ENCODE measurements around the gene RERE.

Gene RERE

DNA sequence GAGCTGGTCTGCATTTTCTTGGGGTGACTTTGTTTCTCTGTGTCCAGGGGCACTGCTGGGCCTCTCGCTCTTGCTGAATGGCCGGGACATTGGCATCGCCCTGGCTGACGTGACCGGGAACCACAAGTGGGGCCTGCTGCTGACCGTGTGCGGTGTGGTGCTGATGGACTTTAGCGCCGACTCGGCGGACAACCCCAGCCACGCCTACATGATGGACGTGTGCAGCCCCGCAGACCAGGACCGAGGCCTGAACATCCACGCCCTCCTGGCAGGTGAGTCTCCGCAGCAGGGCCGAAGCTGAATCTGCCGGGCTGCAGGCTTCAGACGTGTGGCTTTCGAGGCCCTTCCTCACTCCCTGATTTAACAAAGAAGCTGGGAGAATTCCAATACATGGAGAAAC, 491.7 kb downstream of the RERE start:
- no peak overlapping the region for H3K4me3 ChIP-seq (ENCODE audit: low read depth, low read length)
- H3K36me3 ChIP-seq (ENCODE audit: control insufficient read depth in 2 of 2, insufficient read depth in 1 of 2, low read length in 2 of 2) = no peaks in the 10 kb centered on the region
- CTCF ChIA-PET = interaction anchor here (0.6 kb wide), 1 partner anchor 46 kb away, joined by 3 read pairs; no protein-coding TSS in a partner anchor
- TF ChIP-seq ZNF335 (tag by site-specific recombination; conservative IDR thresholded peaks at IDR 0.05) (no peak), ZBTB7A (tag by site-specific recombination; IDR thresholded peaks at IDR 0.05; ENCODE audit: low read depth) (no peak), SETDB1 (IDR thresholded peaks at IDR 0.05; ENCODE audit: insufficient read length, low read length) (no peak), ZNF560 (tag by site-specific recombination; IDR thresholded peaks at IDR 0.05; ENCODE audit: borderline replicate concordance) (no peak), ZNF654 (tag by site-specific recombination; IDR thresholded peaks at IDR 0.05; ENCODE audit: low read depth) (no peak), ZNF660 (tag by site-specific recombination; IDR thresholded peaks at IDR 0.05) (no peak), ZNF510 (tag by site-specific recombination; IDR thresholded peaks at IDR 0.05; ENCODE audit: insufficient replicate concordance) (no peak), ZNF555 (tag by site-specific recombination; conservative IDR thresholded peaks at IDR 0.05) (no peak)
- TF ChIP-seq, protein P1, sequence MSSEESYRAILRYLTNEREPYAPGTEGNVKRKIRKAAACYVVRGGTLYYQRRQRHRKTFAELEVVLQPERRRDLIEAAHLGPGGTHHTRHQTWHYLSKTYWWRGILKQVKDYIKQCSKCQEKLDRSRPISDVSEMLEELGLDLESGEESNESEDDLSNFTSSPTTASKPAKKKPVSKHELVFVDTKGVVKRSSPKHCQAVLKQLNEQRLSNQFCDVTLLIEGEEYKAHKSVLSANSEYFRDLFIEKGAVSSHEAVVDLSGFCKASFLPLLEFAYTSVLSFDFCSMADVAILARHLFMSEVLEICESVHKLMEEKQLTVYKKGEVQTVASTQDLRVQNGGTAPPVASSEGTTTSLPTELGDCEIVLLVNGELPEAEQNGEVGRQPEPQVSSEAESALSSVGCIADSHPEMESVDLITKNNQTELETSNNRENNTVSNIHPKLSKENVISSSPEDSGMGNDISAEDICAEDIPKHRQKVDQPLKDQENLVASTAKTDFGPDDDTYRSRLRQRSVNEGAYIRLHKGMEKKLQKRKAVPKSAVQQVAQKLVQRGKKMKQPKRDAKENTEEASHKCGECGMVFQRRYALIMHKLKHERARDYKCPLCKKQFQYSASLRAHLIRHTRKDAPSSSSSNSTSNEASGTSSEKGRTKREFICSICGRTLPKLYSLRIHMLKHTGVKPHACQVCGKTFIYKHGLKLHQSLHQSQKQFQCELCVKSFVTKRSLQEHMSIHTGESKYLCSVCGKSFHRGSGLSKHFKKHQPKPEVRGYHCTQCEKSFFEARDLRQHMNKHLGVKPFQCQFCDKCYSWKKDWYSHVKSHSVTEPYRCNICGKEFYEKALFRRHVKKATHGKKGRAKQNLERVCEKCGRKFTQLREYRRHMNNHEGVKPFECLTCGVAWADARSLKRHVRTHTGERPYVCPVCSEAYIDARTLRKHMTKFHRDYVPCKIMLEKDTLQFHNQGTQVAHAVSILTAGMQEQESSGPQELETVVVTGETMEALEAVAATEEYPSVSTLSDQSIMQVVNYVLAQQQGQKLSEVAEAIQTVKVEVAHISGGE (tag by site-specific recombination; conservative IDR thresholded peaks at IDR 0.05; ENCODE audit: low read depth) = no peak
- TF ChIP-seq, protein P2, sequence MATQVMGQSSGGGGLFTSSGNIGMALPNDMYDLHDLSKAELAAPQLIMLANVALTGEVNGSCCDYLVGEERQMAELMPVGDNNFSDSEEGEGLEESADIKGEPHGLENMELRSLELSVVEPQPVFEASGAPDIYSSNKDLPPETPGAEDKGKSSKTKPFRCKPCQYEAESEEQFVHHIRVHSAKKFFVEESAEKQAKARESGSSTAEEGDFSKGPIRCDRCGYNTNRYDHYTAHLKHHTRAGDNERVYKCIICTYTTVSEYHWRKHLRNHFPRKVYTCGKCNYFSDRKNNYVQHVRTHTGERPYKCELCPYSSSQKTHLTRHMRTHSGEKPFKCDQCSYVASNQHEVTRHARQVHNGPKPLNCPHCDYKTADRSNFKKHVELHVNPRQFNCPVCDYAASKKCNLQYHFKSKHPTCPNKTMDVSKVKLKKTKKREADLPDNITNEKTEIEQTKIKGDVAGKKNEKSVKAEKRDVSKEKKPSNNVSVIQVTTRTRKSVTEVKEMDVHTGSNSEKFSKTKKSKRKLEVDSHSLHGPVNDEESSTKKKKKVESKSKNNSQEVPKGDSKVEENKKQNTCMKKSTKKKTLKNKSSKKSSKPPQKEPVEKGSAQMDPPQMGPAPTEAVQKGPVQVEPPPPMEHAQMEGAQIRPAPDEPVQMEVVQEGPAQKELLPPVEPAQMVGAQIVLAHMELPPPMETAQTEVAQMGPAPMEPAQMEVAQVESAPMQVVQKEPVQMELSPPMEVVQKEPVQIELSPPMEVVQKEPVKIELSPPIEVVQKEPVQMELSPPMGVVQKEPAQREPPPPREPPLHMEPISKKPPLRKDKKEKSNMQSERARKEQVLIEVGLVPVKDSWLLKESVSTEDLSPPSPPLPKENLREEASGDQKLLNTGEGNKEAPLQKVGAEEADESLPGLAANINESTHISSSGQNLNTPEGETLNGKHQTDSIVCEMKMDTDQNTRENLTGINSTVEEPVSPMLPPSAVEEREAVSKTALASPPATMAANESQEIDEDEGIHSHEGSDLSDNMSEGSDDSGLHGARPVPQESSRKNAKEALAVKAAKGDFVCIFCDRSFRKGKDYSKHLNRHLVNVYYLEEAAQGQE (tag by site-specific recombination; IDR thresholded peaks at IDR 0.05) = no peak
- POLR2A ChIA-PET = no interaction called here
- no peaks in the 10 kb centered on the region for H3K9me3 ChIP-seq (ENCODE audit: control insufficient read depth, insufficient read depth, low read depth, low read length)
- no peaks in the 10 kb centered on the region for H3K4me1 ChIP-seq (ENCODE audit: control insufficient read depth, insufficient read depth, low read length)
- H3K27ac ChIP-seq (ENCODE audit: extremely low read depth, low read depth, low read length) = no peak overlapping the region

DNA sequence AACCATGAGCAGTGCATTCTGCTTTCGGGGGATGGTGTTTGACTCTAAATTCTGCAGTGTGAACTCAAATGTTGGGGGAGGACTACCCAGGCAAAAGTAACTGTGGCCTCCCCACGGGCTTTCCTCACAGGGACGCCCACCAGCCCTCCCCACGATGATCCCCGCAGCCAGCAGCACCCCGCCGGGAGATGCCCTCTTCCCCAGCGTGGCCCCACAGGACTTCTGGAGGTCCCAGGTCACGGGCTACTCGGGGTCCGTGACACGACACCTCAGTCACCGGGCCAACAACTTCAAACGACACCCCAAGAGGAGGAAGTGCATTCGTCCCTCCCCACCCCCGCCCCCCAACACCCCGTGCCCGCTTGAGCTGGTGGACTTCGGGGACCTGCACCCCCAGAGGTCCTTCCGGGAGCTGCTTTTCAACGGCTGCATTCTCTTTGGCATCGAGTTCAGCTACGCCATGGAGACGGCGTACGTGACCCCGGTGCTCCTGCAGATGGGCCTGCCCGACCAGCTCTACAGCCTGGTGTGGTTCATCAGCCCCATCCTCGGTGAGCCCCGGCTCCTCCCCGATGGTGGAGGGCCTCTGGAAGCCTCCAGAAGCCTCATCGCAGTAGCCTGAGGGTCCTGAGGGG, 493.1 kb downstream of the RERE start:
- no peak overlapping the region for H3K4me3 ChIP-seq (ENCODE audit: low read depth, low read length)
- H3K36me3 ChIP-seq (ENCODE audit: control insufficient read depth in 2 of 2, insufficient read depth in 1 of 2, low read length in 2 of 2) = no peaks in the 10 kb centered on the region
- TF ChIP-seq GLIS1 (tag by site-specific recombination; IDR thresholded peaks at IDR 0.05) (no peak), ZNF266 (tag by site-specific recombination; IDR thresholded peaks at IDR 0.05; ENCODE audit: low read depth) (no peak)
- H3K4me1 ChIP-seq (ENCODE audit: control insufficient read depth, insufficient read depth, low read length) = no peaks in the 10 kb centered on the region
- ChIA-PET CTCF (interaction anchor here (0.6 to 1.8 kb wide), 5 partner anchors 10 to 349 kb away, joined by 3 to 5 read pairs (median 4); no protein-coding TSS in a partner anchor), POLR2A (interaction anchor here (0.7 kb wide), 1 partner anchor 29 kb away, joined by 3 read pairs; no protein-coding TSS in a partner anchor)
- H3K9me3 ChIP-seq (ENCODE audit: control insufficient read depth, insufficient read depth, low read depth, low read length) = no peaks in the 10 kb centered on the region
- H3K27ac ChIP-seq (ENCODE audit: extremely low read depth, low read depth, low read length) = no peak overlapping the region

DNA sequence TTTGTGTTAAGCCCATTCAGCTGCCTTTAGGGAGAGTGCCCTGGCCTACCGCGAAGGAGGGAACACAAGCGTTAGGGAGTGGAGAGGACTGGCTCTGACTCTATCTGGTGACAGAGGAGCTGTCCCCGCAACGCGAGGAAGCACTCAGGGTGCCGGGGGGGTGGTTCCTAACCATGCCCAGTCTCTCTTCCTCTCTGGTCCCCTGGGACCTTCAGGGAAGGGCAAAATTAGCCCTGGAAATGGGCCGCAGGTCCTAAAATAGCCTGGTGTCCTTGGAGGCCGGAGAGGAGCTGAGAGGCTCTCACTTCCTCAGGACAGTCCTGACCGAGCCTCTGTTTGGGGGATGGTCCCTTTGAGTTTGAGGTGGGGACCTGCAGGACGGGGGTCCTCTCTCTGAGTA, 493.7 kb downstream of the RERE start:
- H3K9me3 ChIP-seq (ENCODE audit: control insufficient read depth, insufficient read depth, low read depth, low read length) = no peaks in the 10 kb centered on the region
- H3K27ac ChIP-seq (ENCODE audit: extremely low read depth, low read depth, low read length) = no peak overlapping the region
- no peak overlapping the region for H3K4me3 ChIP-seq (ENCODE audit: low read depth, low read length)
- ChIA-PET CTCF (interaction anchor here (0.6 to 1.8 kb wide), 8 partner anchors 9 to 639 kb away, joined by 3 to 5 read pairs (median 4); no protein-coding TSS in a partner anchor), POLR2A (interaction anchor here (0.7 to 0.9 kb wide), 2 partner anchors 29 to 299 kb away, joined by 3 read pairs; no protein-coding TSS in a partner anchor)
- H3K4me1 ChIP-seq (ENCODE audit: control insufficient read depth, insufficient read depth, low read length) = no peaks in the 10 kb centered on the region
- H3K36me3 ChIP-seq (ENCODE audit: control insufficient read depth in 2 of 2, insufficient read depth in 1 of 2, low read length in 2 of 2) = no peaks in the 10 kb centered on the region
- TF ChIP-seq, protein P3, sequence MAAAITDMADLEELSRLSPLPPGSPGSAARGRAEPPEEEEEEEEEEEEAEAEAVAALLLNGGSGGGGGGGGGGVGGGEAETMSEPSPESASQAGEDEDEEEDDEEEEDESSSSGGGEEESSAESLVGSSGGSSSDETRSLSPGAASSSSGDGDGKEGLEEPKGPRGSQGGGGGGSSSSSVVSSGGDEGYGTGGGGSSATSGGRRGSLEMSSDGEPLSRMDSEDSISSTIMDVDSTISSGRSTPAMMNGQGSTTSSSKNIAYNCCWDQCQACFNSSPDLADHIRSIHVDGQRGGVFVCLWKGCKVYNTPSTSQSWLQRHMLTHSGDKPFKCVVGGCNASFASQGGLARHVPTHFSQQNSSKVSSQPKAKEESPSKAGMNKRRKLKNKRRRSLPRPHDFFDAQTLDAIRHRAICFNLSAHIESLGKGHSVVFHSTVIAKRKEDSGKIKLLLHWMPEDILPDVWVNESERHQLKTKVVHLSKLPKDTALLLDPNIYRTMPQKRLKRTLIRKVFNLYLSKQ (tag by site-specific recombination; IDR thresholded peaks at IDR 0.05; ENCODE audit: borderline replicate concordance) = no peak
- TF ChIP-seq ZNF169 (tag by site-specific recombination; IDR thresholded peaks at IDR 0.05) (no peak), BCL11B (tag by site-specific recombination; IDR thresholded peaks at IDR 0.05; ENCODE audit: low read depth) (no peak), ZSCAN30 (tag by site-specific recombination; IDR thresholded peaks at IDR 0.05) (no peak), PRDM1 (tag by site-specific recombination; IDR thresholded peaks at IDR 0.05) (no peak), ZNF610 (tag by site-specific recombination; IDR thresholded peaks at IDR 0.05; ENCODE audit: borderline replicate concordance) (no peak)
- TF ChIP-seq, protein P4, sequence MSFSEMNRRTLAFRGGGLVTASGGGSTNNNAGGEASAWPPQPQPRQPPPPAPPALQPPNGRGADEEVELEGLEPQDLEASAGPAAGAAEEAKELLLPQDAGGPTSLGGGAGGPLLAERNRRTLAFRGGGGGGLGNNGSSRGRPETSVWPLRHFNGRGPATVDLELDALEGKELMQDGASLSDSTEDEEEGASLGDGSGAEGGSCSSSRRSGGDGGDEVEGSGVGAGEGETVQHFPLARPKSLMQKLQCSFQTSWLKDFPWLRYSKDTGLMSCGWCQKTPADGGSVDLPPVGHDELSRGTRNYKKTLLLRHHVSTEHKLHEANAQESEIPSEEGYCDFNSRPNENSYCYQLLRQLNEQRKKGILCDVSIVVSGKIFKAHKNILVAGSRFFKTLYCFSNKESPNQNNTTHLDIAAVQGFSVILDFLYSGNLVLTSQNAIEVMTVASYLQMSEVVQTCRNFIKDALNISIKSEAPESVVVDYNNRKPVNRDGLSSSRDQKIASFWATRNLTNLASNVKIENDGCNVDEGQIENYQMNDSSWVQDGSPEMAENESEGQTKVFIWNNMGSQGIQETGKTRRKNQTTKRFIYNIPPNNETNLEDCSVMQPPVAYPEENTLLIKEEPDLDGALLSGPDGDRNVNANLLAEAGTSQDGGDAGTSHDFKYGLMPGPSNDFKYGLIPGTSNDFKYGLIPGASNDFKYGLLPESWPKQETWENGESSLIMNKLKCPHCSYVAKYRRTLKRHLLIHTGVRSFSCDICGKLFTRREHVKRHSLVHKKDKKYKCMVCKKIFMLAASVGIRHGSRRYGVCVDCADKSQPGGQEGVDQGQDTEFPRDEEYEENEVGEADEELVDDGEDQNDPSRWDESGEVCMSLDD (tag by site-specific recombination; IDR thresholded peaks at IDR 0.05) = no peak

All from HEK293 (cell line).